K562 (cell line): ENCODE data around the gene SERF2. TPM values are rescaled to one million over a fixed set of nuclear protein-coding genes. Genes with fewer than 3 reads are reported as not detected.
A peak's percentile ranks its signal among the peaks of the same experiment; 100 is the strongest.

Experiments
- ARID1B ChIP-seq: fragments of 450-650 bp; IDR thresholded peaks from 2 replicates; pipeline ENCODE4 v1.6.1; 2016; ENCODE audit warnings: antibody characterized with exemption, mild to moderate bottlenecking, inconsistent platforms
- DACH1 ChIP-seq: fragments of 450-650 bp; IDR thresholded peaks from 2 replicates; pipeline ENCODE4 v1.6.1; 2018; ENCODE audit not compliant: partially characterized antibody
- FUS ChIP-seq: fragments of 200-400 bp; formaldehyde crosslinking; optimal IDR thresholded peaks from 2 replicates; pipeline ENCODE3; 2017; ENCODE audit warnings: low read depth, low read length
- KLF10 ChIP-seq: fragments of 250-450 bp; sonication (Bioruptor Pico); IDR thresholded peaks from 2 replicates; pipeline ENCODE4 v1.6.1; 2021; ENCODE audit warnings: matching md5 sums
- MIER1 ChIP-seq: fragments of 450-650 bp; IDR thresholded peaks from 2 replicates; pipeline ENCODE4 v1.6.1; 2016; ENCODE audit warnings: antibody characterized with exemption, mild to moderate bottlenecking, low read depth
- NEUROD1 ChIP-seq: fragments of 150-350 bp; IDR thresholded peaks from 2 replicates; pipeline ENCODE4 v1.6.1; 2014; ENCODE audit warnings: borderline replicate concordance, low read length, low read depth; ENCODE audit not compliant: partially characterized antibody
- NR4A1 ChIP-seq, 2 experiments: fragments of 250-450 bp in 1 of 2; fragments of 450-650 bp in 1 of 2; sonication (Bioruptor Pico) in 1 of 2; IDR thresholded peaks; 2 replicates each; pipeline versions ENCODE4 v1.4.0 to v1.6.1; 2016 to 2020; ENCODE audit warnings: mild to moderate bottlenecking in 2 of 2, missing compliant biosample characterization in 1 of 2, missing genetic modification characterization in 1 of 2, moderate library complexity in 1 of 2
- PHF20 ChIP-seq: fragments of 450-650 bp; IDR thresholded peaks from 2 replicates; pipeline ENCODE4 v1.6.1; 2018; ENCODE audit not compliant: partially characterized antibody
- PTTG1 ChIP-seq: fragments of 450-650 bp; IDR thresholded peaks from 2 replicates; pipeline ENCODE4 v1.6.1; 2016; ENCODE audit warnings: low read depth, mild to moderate bottlenecking, missing genetic modification characterization, missing compliant biosample characterization
- SP1 ChIP-seq: sonication (generic); formaldehyde crosslinking; IDR thresholded peaks from 2 replicates; pipeline ENCODE4 v1.8.1; 2022; ENCODE audit warnings: mild to moderate bottlenecking, missing genetic modification reagents
- TOE1 ChIP-seq, 2 experiments: fragments of 450-650 bp in 1 of 2; sonication (generic) in 1 of 2; formaldehyde crosslinking in 1 of 2; IDR thresholded peaks; 2 replicates each; pipeline versions ENCODE4 v1.7.1 to v1.8.0; 2016 to 2022; ENCODE audit warnings: borderline replicate concordance in 2 of 2, mild to moderate bottlenecking in 2 of 2, antibody characterized with exemption in 1 of 2, inconsistent platforms in 1 of 2, low read depth in 1 of 2, missing genetic modification reagents in 1 of 2, moderate library complexity in 1 of 2
- ZNF3 ChIP-seq: fragments of 250-450 bp; sonication (Bioruptor Pico); IDR thresholded peaks from 2 replicates; pipeline ENCODE4 v1.5.0; 2021; ENCODE audit warnings: mild to moderate bottlenecking, moderate library complexity
- ZNF586 ChIP-seq: fragments of 450-650 bp; formaldehyde crosslinking; conservative IDR thresholded peaks from 2 replicates; pipeline ENCODE4 v1.4.0; 2020; ENCODE audit warnings: mild to moderate bottlenecking, moderate library complexity
- polyA plus RNA-seq, 8 experiments: library from polyadenylated mRNA; depleted of rRNA in 4 of 8; stranded (reverse) in 5 of 8; unstranded in 3 of 8; fragments of >200 nt; fragmentation: Nextera tagmentation in 2 of 8; fragmentation: Illumina TruSeq in 1 of 8; extraction: Ambion mirVana in 2 of 8; extraction: Trizol in 1 of 8; gene quantifications; 2 replicates each; pipeline versions ENCODE4 v1.2.1 to v1.2.3, GENCODE V29; 2011 to 2014; ENCODE audit warnings: inconsistent platforms in 1 of 8, missing spikeins in 1 of 8
- total RNA-seq, 7 experiments: library from RNA; depleted of rRNA in 6 of 7; stranded (reverse); fragments of >200 nt in 6 of 7; fragmentation: Illumina TruSeq in 2 of 7; extraction: Trizol in 2 of 7; gene quantifications; 2 replicates each; pipeline versions ENCODE4 v1.2.1 to v1.2.3, GENCODE V29; 2011 to 2021; ENCODE audit warnings: low replicate concordance in 1 of 7
- TF ChIP-seq, protein P1 (sequence below): fragments of 450-650 bp; IDR thresholded peaks from 2 replicates; pipeline ENCODE4 v1.6.1; 2016; ENCODE audit warnings: low read depth
- TF ChIP-seq, protein P2 (sequence below): fragments of 450-650 bp; conservative IDR thresholded peaks from 2 replicates; pipeline ENCODE4 v1.6.1; 2016; ENCODE audit warnings: missing genetic modification characterization, low read depth, mild to moderate bottlenecking, control low read depth, missing compliant biosample characterization
- TF ChIP-seq, protein P3 (sequence below): sonication (generic); formaldehyde crosslinking; IDR thresholded peaks from 2 replicates; pipeline ENCODE4 v1.8.0; 2022; ENCODE audit warnings: missing genetic modification reagents, mild to moderate bottlenecking, moderate library complexity, borderline replicate concordance

Gene SERF2
- total and polyA plus RNA-seq, 9 of the 15 experiments (the other 6 are each of a cell fraction or from before 2014, with no cell fraction given): 497 to 3,360 (median 867) TPM

DNA sequence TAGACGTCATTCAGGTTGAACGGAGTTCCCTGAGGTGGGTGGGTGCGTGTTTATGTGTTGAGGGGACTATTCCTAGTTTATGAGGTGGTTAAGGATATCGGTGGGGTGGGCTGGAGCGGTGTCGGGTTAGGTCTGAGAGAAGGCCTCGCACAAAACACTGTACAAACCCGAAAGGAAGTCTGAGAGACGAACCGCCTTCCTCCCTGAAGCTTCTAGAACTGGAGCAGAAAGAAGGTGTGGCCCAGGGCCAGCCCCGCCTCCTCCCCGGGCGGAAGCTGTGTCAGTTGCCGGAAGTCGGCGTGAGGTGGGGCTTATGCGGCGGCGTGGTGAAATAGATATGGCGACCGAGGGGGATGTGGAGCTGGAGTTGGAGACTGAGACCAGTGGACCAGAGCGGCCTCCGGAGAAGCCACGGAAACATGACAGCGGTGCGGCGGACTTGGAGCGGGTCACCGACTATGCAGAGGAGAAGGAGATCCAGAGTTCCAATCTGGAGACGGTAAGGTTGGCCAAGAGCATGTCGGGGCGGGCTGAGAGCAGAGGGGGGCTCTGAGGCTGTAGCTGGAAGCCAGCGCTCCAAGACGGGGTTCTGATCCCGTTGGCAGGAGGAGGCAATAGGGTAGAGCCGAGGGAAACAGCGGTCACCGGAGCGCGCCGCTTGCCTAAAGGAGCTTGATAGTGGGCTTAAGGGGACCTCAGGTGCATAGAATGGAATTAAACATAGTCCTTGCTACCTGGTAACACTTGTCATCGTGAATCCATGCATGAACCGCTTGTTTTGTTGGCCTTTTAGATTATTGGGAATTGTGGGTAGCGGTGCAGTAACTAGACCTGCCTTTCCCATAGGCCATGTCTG is 8.4 kb downstream of the SERF2 start, which contains the start of gene HYPK (continued):
- TF ChIP-seq MIER1 (no peak), DACH1 (no peak), SP1 (CRISPR knock-in tag) (peak; percentile 48; the same call in 1 of the 2 replicates), ZNF3 (CRISPR knock-in tag) (no peak), ZNF586 (CRISPR knock-in tag) (no peak), NEUROD1 (peak; percentile 10), KLF10 (CRISPR knock-in tag) (no peak), PHF20 (peak; percentile 86), FUS (no peak), PTTG1 (tag) (no peak), NR4A1 (CRISPR knock-in tag; IDR thresholded peaks at IDR 0.05) (no peak), NR4A1 (tag; IDR thresholded peaks at IDR 0.05) (no peak), TOE1 (IDR thresholded peaks at IDR 0.05; ENCODE audit: borderline replicate concordance) (peak; percentile 76; the same call in 1 of the 2 replicates), TOE1 (CRISPR knock-in tag; IDR thresholded peaks at IDR 0.05; ENCODE audit: borderline replicate concordance, low read depth) (no peak), ARID1B (no peak; the same call in 1 of the 2 replicates)
- TF ChIP-seq, protein P1, sequence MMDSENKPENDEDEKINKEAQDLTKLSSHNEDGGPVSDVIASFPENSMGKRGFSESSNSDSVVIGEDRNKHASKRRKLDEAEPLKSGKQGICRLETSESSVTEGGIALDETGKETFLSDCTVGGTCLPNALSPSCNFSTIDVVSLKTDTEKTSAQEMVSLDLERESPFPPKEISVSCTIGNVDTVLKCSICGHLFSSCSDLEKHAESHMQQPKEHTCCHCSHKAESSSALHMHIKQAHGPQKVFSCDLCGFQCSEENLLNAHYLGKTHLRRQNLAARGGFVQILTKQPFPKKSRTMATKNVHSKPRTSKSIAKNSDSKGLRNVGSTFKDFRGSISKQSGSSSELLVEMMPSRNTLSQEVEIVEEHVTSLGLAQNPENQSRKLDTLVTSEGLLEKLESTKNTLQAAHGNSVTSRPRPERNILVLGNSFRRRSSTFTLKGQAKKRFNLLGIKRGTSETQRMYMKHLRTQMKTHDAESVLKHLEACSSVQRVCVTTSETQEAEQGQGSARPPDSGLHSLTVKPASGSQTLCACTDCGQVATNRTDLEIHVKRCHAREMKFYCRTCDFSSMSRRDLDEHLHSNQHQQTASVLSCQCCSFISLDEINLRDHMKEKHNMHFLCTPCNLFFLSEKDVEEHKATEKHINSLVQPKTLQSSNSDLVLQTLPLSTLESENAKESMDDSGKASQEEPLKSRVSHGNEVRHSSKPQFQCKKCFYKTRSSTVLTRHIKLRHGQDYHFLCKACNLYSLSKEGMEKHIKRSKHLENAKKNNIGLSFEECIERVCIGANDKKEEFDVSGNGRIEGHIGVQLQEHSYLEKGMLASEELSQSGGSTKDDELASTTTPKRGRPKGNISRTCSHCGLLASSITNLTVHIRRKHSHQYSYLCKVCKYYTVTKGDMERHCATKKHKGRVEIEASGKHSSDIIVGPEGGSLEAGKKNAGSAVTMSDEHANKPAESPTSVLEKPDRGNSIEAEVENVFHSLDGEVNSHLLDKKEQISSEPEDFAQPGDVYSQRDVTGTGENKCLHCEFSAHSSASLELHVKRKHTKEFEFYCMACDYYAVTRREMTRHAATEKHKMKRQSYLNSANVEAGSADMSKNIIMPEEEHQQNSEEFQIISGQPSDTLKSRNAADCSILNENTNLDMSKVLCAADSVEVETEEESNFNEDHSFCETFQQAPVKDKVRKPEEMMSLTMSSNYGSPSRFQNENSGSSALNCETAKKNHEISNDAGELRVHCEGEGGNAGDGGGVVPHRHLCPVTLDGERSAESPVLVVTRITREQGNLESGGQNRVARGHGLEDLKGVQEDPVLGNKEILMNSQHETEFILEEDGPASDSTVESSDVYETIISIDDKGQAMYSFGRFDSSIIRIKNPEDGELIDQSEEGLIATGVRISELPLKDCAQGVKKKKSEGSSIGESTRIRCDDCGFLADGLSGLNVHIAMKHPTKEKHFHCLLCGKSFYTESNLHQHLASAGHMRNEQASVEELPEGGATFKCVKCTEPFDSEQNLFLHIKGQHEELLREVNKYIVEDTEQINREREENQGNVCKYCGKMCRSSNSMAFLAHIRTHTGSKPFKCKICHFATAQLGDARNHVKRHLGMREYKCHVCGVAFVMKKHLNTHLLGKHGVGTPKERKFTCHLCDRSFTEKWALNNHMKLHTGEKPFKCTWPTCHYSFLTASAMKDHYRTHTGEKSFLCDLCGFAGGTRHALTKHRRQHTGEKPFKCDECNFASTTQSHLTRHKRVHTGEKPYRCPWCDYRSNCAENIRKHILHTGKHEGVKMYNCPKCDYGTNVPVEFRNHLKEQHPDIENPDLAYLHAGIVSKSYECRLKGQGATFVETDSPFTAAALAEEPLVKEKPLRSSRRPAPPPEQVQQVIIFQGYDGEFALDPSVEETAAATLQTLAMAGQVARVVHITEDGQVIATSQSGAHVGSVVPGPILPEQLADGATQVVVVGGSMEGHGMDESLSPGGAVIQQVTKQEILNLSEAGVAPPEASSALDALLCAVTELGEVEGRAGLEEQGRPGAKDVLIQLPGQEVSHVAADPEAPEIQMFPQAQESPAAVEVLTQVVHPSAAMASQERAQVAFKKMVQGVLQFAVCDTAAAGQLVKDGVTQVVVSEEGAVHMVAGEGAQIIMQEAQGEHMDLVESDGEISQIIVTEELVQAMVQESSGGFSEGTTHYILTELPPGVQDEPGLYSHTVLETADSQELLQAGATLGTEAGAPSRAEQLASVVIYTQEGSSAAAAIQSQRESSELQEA: no peak
- TF ChIP-seq, protein P2, sequence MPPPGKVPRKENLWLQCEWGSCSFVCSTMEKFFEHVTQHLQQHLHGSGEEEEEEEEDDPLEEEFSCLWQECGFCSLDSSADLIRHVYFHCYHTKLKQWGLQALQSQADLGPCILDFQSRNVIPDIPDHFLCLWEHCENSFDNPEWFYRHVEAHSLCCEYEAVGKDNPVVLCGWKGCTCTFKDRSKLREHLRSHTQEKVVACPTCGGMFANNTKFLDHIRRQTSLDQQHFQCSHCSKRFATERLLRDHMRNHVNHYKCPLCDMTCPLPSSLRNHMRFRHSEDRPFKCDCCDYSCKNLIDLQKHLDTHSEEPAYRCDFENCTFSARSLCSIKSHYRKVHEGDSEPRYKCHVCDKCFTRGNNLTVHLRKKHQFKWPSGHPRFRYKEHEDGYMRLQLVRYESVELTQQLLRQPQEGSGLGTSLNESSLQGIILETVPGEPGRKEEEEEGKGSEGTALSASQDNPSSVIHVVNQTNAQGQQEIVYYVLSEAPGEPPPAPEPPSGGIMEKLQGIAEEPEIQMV (tag): no peak
- TF ChIP-seq, protein P3, sequence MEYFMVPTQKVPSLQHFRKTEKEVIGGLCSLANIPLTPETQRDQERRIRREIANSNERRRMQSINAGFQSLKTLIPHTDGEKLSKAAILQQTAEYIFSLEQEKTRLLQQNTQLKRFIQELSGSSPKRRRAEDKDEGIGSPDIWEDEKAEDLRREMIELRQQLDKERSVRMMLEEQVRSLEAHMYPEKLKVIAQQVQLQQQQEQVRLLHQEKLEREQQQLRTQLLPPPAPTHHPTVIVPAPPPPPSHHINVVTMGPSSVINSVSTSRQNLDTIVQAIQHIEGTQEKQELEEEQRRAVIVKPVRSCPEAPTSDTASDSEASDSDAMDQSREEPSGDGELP (CRISPR knock-in tag): peak; percentile 62; the same call in 1 of the 2 replicates
